HG02870 (cell line): ENCODE results near the gene CACNA2D2.

Experiments used
- ATAC-seq: cut with Tn5 transposase; IDR thresholded peaks from one replicate; pipeline ENCODE4 v1.9.1; 2021; ENCODE audit warnings: mild to moderate bottlenecking, moderate library complexity; ENCODE audit not compliant: unreplicated experiment

Gene CACNA2D2

GRCh38 chr3:50435371-50436113, 67.9 kb downstream of the CACNA2D2 start:
- no peak for ATAC-seq

DNA sequence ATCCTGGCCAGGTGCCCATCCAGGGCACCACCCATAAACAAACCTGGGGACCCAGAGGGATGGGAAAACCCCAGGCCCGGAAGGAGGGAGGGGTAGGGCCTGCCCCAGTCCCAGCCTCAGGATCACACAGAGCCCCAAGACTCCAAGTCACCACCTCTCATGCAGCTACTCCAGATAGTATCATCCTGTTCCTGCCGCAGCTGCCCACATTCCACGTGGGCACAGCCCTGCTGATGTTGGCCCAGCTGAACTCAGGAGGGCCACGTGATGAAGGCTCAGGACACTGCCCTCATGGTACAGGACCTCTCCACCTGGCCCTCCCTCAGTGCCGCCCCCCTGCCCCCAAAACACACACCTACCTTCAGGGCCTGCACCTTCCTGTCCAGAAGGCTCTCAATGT, 69.5 kb downstream of the CACNA2D2 start:
- ATAC-seq, result no peak

DNA sequence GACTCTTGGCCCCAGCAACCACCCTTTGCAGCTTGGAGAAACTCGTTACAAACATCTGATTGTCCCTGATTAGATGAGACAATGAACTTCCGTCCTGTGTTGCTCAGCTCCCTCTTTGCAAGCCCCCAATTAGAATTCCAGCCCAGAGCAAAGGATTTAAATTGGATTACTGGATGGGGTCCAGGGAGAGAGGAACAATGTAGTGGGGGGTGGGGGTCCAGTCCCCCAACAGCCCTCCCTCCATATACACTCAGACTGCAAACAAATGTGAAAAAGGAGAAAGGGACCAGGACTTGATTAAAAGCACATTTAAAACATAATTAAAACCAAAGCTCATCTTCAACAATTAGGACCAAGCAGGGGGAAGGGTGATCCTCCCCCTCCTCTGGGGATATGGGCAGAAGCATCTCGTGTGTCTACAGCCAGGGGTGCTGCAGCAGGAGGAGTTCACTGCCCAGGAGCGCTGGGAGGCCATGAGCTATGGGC, 72.4 kb downstream of the CACNA2D2 start:
- ATAC-seq, result no peak

- ATAC-seq, result no peak
These were observed 73.2 kb downstream of the CACNA2D2 start for GRCh38 chr3:50430191-50430590.

- no peak for ATAC-seq
These were observed 75.3 kb downstream of the CACNA2D2 start for GRCh38 chr3:50428007-50428633.

DNA sequence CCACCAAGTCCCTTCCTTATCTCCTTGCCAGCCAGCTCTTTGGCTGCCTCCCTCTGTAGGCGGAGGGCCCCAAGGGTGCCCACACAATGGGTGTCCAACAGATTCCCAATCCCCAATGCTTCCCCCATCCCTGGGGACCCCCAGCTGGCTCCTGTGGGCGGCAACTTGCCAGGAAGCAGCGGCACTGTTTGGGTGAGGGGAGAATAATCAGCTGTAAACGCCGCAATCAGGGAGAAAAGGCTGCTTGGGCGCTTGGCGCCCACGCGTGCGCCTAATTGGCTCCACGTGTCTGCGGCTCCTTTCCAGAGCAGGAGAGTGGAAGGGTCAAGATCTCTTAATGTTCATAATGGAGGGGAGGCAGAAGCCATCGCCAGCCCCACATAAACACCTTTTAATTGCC, 76.2 kb downstream of the CACNA2D2 start:
- ATAC-seq, result no peak

GRCh38 chr3:50425911-50426310, 77.5 kb downstream of the CACNA2D2 start:
- no peak for ATAC-seq

DNA sequence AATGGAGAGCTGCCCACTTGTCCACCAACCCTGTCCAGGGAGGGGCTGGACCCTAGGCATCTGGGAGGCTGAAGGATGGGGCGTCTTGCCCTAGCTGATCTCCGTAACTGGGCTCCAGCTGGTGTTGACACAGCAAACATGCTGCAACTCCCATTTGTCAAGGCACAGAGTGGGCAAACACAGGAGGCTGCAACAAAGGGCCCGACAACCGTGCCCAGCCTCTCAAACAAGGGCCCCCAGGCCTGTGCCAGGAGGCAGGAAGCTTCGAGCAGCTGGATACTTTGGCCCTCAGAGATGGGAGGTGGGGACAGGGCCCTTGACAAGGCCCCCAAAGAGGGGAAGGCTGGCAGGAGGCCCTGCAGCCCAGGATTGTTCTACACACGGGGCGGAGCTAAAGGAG, 79.9 kb downstream of the CACNA2D2 start:
- ATAC-seq, result no peak

DNA sequence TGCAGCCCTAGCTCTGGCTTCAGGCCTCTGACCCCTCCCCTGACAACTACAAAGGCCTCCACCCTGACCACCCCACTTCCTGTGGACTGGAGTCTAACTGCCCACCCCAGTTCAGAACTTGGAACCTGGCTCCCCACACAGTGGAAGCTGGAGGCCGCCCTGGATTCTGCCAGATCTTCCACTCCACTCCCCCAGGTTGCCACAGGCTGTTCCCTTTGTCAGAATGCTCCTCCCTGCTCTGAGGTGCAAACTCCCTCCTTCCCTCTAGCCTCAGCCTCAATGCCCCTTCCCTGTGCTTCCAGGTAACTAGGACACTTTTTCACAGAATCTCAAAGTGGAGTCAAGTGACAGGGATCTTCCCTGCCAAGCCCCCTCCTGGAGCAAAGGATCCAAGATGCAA, 81.3 kb downstream of the CACNA2D2 start:
- ATAC-seq, result no peak

GRCh38 chr3:50419595-50420370, 83.7 kb downstream of the CACNA2D2 start:
- ATAC-seq, result no peak

DNA sequence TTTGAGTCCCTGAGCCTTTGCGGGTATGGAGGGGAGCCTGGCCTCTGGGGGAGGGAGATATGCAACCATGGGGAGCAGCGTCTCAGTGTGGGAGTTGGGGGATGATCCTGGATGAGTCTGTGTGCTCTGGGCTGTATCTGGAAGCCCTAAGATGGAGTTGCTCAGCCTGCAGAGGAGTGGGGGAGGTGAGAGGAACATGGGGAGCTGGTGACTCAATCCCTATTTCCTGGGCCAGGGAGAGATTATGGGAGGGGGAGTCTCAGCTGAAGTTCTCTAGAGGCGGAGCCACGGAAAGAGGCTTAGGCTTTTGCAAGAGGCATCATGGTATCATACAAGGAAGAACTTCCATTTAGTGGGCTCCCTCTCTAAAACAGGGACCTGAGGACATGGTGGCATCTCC, 84.6 kb downstream of the CACNA2D2 start:
- no peak for ATAC-seq

- no peak for ATAC-seq
These were observed 85.8 kb downstream of the CACNA2D2 start for GRCh38 chr3:50417637-50418033.

DNA sequence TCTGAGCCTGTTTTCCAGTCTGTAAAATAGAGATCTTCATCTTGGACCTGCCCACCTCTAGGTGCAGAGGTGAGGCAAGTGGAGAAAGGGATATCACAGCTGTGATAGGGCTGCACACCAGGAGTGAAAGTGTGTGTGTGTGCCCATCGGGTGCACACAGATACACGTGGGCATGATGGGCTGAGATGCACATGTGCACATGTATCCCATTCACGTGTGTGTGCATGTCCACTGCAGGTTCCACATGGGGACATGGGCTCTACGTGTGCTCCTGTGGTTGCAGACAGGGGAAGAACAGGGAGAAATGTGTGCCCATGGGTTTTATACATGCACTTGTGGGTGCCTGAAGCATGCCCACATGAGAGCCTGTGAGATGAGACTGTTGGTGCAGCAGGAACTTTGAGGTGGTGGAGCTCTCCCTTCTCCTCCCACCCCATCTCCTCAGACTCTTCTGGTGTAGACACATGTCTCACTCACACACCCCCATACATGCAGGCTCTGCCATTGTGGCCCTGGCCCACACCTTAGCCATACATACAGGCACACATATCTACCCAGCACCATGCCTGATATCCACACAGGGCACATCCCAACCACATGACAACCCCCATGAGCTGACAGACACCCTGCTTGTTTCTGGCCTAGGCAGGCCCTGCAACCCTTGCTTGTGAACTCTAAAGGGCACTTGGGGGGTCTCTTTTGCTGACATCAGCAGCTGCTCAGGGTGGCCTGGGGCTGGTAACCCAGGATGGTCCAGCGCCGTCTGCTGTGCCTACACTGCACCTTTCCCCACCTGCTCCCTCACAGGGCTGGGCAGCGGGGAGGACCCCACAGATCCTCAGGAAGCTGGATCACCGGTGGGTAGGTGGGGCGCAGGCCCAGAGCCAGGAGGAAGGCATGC, 86.4 kb downstream of the CACNA2D2 start:
- ATAC-seq, result no peak

DNA sequence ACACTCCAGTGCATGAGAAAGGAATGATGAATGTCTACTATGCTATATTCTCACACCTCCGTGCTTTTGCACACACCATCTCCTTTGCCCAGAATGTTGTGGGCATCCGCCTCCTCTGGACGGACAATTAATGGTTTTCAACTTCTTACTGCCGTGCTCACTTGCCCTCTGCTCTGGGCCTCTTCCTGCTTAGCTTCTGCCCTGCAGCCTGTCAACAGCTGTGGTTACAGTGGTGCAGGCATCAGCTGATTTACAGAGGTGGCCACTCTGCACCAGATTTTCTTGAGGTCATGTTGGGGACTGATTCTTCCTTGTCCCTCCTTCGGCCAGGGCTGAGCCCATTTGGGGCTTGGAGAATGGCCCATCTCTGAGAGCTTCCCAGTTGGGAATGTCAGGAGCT, 87.6 kb downstream of the CACNA2D2 start:
- no peak for ATAC-seq

DNA sequence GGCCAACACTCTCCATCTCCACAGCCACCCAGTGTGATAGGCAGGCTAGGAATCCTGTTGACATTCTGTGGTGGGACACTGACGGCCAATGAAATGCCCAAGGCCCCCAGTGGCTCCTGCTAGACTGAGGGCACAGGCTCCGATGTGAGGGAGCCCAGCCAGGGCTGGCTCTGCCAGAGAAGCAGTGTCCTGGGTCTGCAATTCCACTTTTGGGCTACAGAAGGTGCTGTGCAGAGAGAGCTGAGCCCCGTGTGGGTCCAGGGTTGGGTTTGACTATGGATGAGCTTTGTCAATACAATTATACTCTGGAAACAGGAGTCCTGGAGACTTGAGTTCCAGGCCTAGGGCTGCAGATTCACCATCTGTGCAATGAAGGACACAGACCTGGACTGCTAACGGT, 88.4 kb downstream of the CACNA2D2 start:
- ATAC-seq, result no peak

GRCh38 chr3:50414616-50415015, 88.8 kb downstream of the CACNA2D2 start:
- no peak for ATAC-seq

- no peak for ATAC-seq
These were observed 91.1 kb downstream of the CACNA2D2 start for GRCh38 chr3:50412231-50412754.

GRCh38 chr3:50411229-50411628, 92.2 kb downstream of the CACNA2D2 start:
- ATAC-seq, result no peak

- ATAC-seq, result no peak
These were observed 92.8 kb downstream of the CACNA2D2 start for GRCh38 chr3:50410608-50411139.

- ATAC-seq, result no peak
These were observed 93.2 kb downstream of the CACNA2D2 start for GRCh38 chr3:50410185-50410584.
